Neural crest cell (in vitro differentiated cells): Measurements from ENCODE around the gene MEF2D. TPM values are rescaled to one million over a fixed set of nuclear protein-coding genes. Genes with fewer than 3 reads are reported as not detected.

Experiments
- DNase-seq: peaks from one replicate; pipeline ENCODE4 v3.0.0; 2021; ENCODE audit warnings: low read depth, mixed read lengths, low spot score
- H3K27ac Mint-ChIP-seq: one replicate; pipeline ENCODE4 v1.8.0; 2021; ENCODE audit warnings: mild to moderate bottlenecking, mixed read lengths; ENCODE audit not compliant: unreplicated experiment
- H3K27me3 Mint-ChIP-seq: 2 replicates; pipeline ENCODE4 v1.8.0; 2021; ENCODE audit warnings: low read depth, mild to moderate bottlenecking, mixed read lengths
- H3K36me3 Mint-ChIP-seq: 2 replicates; pipeline ENCODE4 v1.8.0; 2021; ENCODE audit warnings: low read depth, mild to moderate bottlenecking, mixed read lengths
- H3K4me1 Mint-ChIP-seq: 2 replicates; pipeline ENCODE4 v1.8.0; 2021; ENCODE audit warnings: mixed read lengths
- H3K4me3 Mint-ChIP-seq: one replicate; pipeline ENCODE4 v1.8.0; 2021; ENCODE audit warnings: mild to moderate bottlenecking, mixed read lengths
- H3K9me3 Mint-ChIP-seq: 2 replicates; pipeline ENCODE4 v1.8.0; 2021; ENCODE audit warnings: mixed read lengths
- CTCF ChIP-seq: fragments of 200-600 bp; sonication (generic); conservative IDR thresholded peaks from 2 replicates; pipeline ENCODE4 v1.5.0; 2021; ENCODE audit warnings: antibody characterized with exemption, mild to moderate bottlenecking
- total RNA-seq: library from RNA; stranded (reverse); gene quantifications from 2 replicates; pipeline ENCODE4 v1.2.1, GENCODE V29; 2021

MEF2D gene
- total RNA-seq, 1 donor from 2014 or later: 17.3 TPM

GRCh38 chr1:156423422-156424352, 76.9 kb downstream of the MEF2D start:
- Mint-ChIP-seq H3K27me3 (peaks cover 99% of the 10 kb centered on the region), H3K27ac (peak overlapping the region; percentile 38), H3K4me1 (peaks cover 4% of the 10 kb centered on the region), H3K4me3 (no peak overlapping the region), H3K36me3 (peaks cover 2% of the 10 kb centered on the region), H3K9me3 (no peaks in the 10 kb centered on the region)
- TF ChIP-seq CTCF: no peak
- DNase-seq: no peak

DNA sequence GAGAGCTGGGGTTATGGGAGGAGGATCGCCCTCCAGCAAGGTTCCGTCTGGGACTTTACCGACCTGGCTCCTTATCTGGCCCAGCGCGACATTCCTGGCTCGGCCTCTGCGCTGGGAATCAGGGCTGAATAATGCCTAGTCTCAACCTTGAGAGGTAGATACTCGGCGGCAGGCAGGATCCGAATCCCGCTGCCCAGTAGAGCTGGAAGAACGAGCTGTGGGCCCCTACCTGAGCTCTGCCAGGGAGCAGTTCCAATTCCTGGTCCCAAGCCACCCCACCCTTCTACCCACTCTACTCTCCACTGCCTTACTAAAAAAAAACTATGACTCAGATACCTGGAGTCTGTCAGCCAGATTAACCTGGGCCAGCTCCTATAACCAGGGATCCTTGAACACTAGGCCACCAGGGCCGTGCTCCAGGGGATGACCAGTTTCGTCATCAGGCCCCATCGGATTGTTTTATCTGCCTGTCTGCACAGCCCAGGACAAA, 77.9 kb downstream of the MEF2D start:
- no peak for DNase-seq
- H3K4me3 Mint-ChIP-seq: no peak overlapping the region
- H3K27ac Mint-ChIP-seq: no peak overlapping the region
- peaks cover 99% of the 10 kb centered on the region for H3K27me3 Mint-ChIP-seq
- H3K36me3 Mint-ChIP-seq: peaks cover 2% of the 10 kb centered on the region
- no peaks in the 10 kb centered on the region for H3K9me3 Mint-ChIP-seq
- peaks cover 4% of the 10 kb centered on the region for H3K4me1 Mint-ChIP-seq
- no peak for TF ChIP-seq CTCF

GRCh38 chr1:156421939-156422601, 78.5 kb downstream of the MEF2D start:
- peaks cover 2% of the 10 kb centered on the region for H3K36me3 Mint-ChIP-seq
- H3K9me3 Mint-ChIP-seq: no peaks in the 10 kb centered on the region
- no peak overlapping the region for H3K27ac Mint-ChIP-seq
- no peak for TF ChIP-seq CTCF
- peaks cover 99% of the 10 kb centered on the region for H3K27me3 Mint-ChIP-seq
- H3K4me3 Mint-ChIP-seq: peak overlapping the region; percentile 47
- no peak for DNase-seq
- peaks cover 4% of the 10 kb centered on the region for H3K4me1 Mint-ChIP-seq

GRCh38 chr1:156421062-156421938, 79.3 kb downstream of the MEF2D start:
- peak; percentile 55 for DNase-seq
- no peaks in the 10 kb centered on the region for H3K9me3 Mint-ChIP-seq
- TF ChIP-seq CTCF: no peak
- H3K36me3 Mint-ChIP-seq: peaks cover 2% of the 10 kb centered on the region
- no peak overlapping the region for H3K27ac Mint-ChIP-seq
- peaks cover 99% of the 10 kb centered on the region for H3K27me3 Mint-ChIP-seq
- peaks cover 4% of the 10 kb centered on the region for H3K4me1 Mint-ChIP-seq
- H3K4me3 Mint-ChIP-seq: no peak overlapping the region
